Neural cell (in vitro differentiated cells): Measurements from ENCODE around the gene LRCOL1. TPM values are rescaled to one million over a fixed set of nuclear protein-coding genes. Genes with fewer than 3 reads are reported as not detected.

ENCODE experiments used
- H2AFZ ChIP-seq: fragments of 200-600, 300-800 bp; sonication (generic), shearing (Covaris generic); 2 replicates; pipeline ENCODE4 v1.6.0; 2014; ENCODE audit warnings: low read depth, mild to moderate bottlenecking, antibody characterized with exemption, low read length, moderate library complexity
- H3F3A ChIP-seq: fragments of 200-600 bp; shearing (Covaris generic); 2 replicates; pipeline ENCODE4 v1.6.1; 2016; ENCODE audit warnings: mild to moderate bottlenecking, moderate library complexity, mixed read lengths, antibody characterized with exemption, low read length; ENCODE audit not compliant: insufficient read depth, poor library complexity, severe bottlenecking
- H3K27ac ChIP-seq: fragments of 200-600, 300-800 bp; sonication (generic), shearing (Covaris generic); 2 replicates; pipeline ENCODE4 v1.5.1; 2014; ENCODE audit warnings: mild to moderate bottlenecking, low read length, moderate library complexity
- H3K27me3 ChIP-seq: fragments of 300-800, 200-600 bp; sonication (generic), shearing (Covaris generic); 2 replicates; pipeline ENCODE4 v1.6.0; 2014; ENCODE audit warnings: mild to moderate bottlenecking, low read depth, low read length, moderate library complexity; ENCODE audit not compliant: insufficient read depth
- H3K36me3 ChIP-seq: fragments of 300-800, 200-600 bp; sonication (generic), shearing (Covaris generic); 2 replicates; pipeline ENCODE4 v1.5.1; 2014; ENCODE audit warnings: mild to moderate bottlenecking, antibody characterized with exemption, low read length, moderate library complexity; ENCODE audit not compliant: insufficient read depth
- H3K4me2 ChIP-seq: fragments of 300-800, 200-600 bp; sonication (generic), shearing (Covaris generic); 2 replicates; pipeline ENCODE4 v1.6.0; 2014; ENCODE audit warnings: mild to moderate bottlenecking, low read length
- H3K4me3 ChIP-seq: fragments of 300-800, 200-600 bp; sonication (generic), shearing (Covaris generic); 2 replicates; pipeline ENCODE4 v1.5.1; 2014; ENCODE audit warnings: mild to moderate bottlenecking, low read length, moderate library complexity
- H3K79me2 ChIP-seq: fragments of 200-600 bp; shearing (Covaris generic); replicated peaks from 2 replicates; pipeline ENCODE4 v1.6.0; 2014; ENCODE audit warnings: mild to moderate bottlenecking, low read length, moderate library complexity; ENCODE audit not compliant: insufficient read depth
- H3K9ac ChIP-seq: fragments of 300-800, 200-600 bp; sonication (generic), shearing (Covaris generic); 2 replicates; pipeline ENCODE4 v1.6.1; 2016; ENCODE audit warnings: mild to moderate bottlenecking, low read length, mixed read lengths
- H3K9me2 ChIP-seq: fragments of 200-600 bp; shearing (Covaris generic); 2 replicates; pipeline ENCODE4 v1.6.1; 2016; ENCODE audit warnings: mild to moderate bottlenecking, low read length, mixed read lengths; ENCODE audit not compliant: insufficient read depth
- H3K9me3 ChIP-seq: fragments of 200-600, 300-800 bp; sonication (generic), shearing (Covaris generic); 2 replicates; pipeline ENCODE4 v1.6.1; 2016; ENCODE audit warnings: mild to moderate bottlenecking, mixed run types, low read length, moderate library complexity, mixed read lengths
- H4K20me1 ChIP-seq: fragments of 200-600 bp; shearing (Covaris generic); 2 replicates; pipeline ENCODE4 v1.6.1; 2016; ENCODE audit warnings: mild to moderate bottlenecking, mixed run types; ENCODE audit not compliant: insufficient read depth
- CTCF ChIP-seq: fragments of 450-650 bp; IDR thresholded peaks from 2 replicates; pipeline ENCODE4 v1.5.1; 2014; ENCODE audit warnings: antibody characterized with exemption, mild to moderate bottlenecking, moderate library complexity; ENCODE audit not compliant: poor library complexity, severe bottlenecking
- EP300 ChIP-seq: fragments of 450-650 bp; conservative IDR thresholded peaks from 2 replicates; pipeline ENCODE4 v1.6.1; 2014; ENCODE audit warnings: antibody characterized with exemption, mild to moderate bottlenecking, moderate library complexity; ENCODE audit not compliant: poor library complexity, severe bottlenecking
- EZH2 ChIP-seq: fragments of 200-600, 300-800 bp; shearing (Covaris generic), sonication (generic); IDR thresholded peaks from 2 replicates; pipeline ENCODE4 v1.6.1; 2014; ENCODE audit warnings: antibody characterized with exemption, low read length, borderline replicate concordance, mild to moderate bottlenecking; ENCODE audit not compliant: insufficient read depth, poor library complexity, severe bottlenecking
- MXI1 ChIP-seq: fragments of 450-650 bp; conservative IDR thresholded peaks from 2 replicates; pipeline ENCODE4 v1.6.1; 2014; ENCODE audit warnings: antibody characterized with exemption, mild to moderate bottlenecking; ENCODE audit not compliant: poor library complexity, severe bottlenecking
- POLR2AphosphoS5 ChIP-seq: IDR thresholded peaks from 2 replicates; pipeline ENCODE4 v1.6.1; 2012
- RAD21 ChIP-seq: fragments of 450-650 bp; conservative IDR thresholded peaks from 2 replicates; pipeline ENCODE4 v1.6.1; 2014; ENCODE audit warnings: antibody characterized with exemption, mild to moderate bottlenecking, moderate library complexity
- REST ChIP-seq: IDR thresholded peaks from 2 replicates; pipeline ENCODE4 v1.6.1; 2012; ENCODE audit warnings: borderline replicate concordance
- SMC3 ChIP-seq: fragments of 450-650 bp; conservative IDR thresholded peaks from 2 replicates; pipeline ENCODE4 v1.6.1; 2014; ENCODE audit warnings: antibody characterized with exemption, mild to moderate bottlenecking, moderate library complexity; ENCODE audit not compliant: poor library complexity
- TAF1 ChIP-seq: IDR thresholded peaks from 2 replicates; pipeline ENCODE4 v1.6.1; 2012; ENCODE audit warnings: low read depth
- polyA plus RNA-seq: library from polyadenylated mRNA; depleted of rRNA; stranded (reverse); fragments of >200 nt; gene quantifications from 2 replicates; pipeline ENCODE4 v1.2.3, GENCODE V29; 2014

LRCOL1 gene
- polyA plus RNA-seq, 1 donor from 2014 or later: not detected

- no peaks in the 10 kb centered on the region for H3K9me3 ChIP-seq
- no peak overlapping the region for H3K4me2 ChIP-seq
- H4K20me1 ChIP-seq: peaks cover 4% of the 10 kb centered on the region
- no peak overlapping the region for H3K4me3 ChIP-seq
- H3K9me2 ChIP-seq: no peaks in the 10 kb centered on the region
- H3K79me2 ChIP-seq: no peaks in the 10 kb centered on the region
- H3K9ac ChIP-seq: no peak overlapping the region
- H3F3A ChIP-seq: no peaks in the 10 kb centered on the region
- H3K27ac ChIP-seq: no peak overlapping the region
- no peaks in the 10 kb centered on the region for H3K36me3 ChIP-seq
- H3K27me3 ChIP-seq: no peaks in the 10 kb centered on the region
- H2AFZ ChIP-seq: no peak overlapping the region
- no peak for TF ChIP-seq MXI1
These were observed 38.8 kb downstream of the LRCOL1 start for GRCh38 chr12:132571598-132571997.

- Histone ChIP-seq H3K9me3 (no peaks in the 10 kb centered on the region), H3K27ac (no peak overlapping the region), H3F3A (no peaks in the 10 kb centered on the region), H3K79me2 (peaks cover 5% of the 10 kb centered on the region), H3K4me3 (no peak overlapping the region), H3K36me3 (no peaks in the 10 kb centered on the region), H3K4me2 (no peak overlapping the region), H3K9ac (no peak overlapping the region), H2AFZ (no peak overlapping the region), H3K9me2 (no peaks in the 10 kb centered on the region), H3K27me3 (no peaks in the 10 kb centered on the region), H4K20me1 (peaks cover 4% of the 10 kb centered on the region)
- TF ChIP-seq EZH2 (no peak), TAF1 (no peak), EP300 (no peak), SMC3 (no peak), RAD21 (no peak), CTCF (no peak), MXI1 (no peak), POLR2AphosphoS5 (no peak), REST (no peak)
These were observed 39.3 kb downstream of the LRCOL1 start for GRCh38 chr12:132571051-132571450.

- H3K79me2 ChIP-seq: peaks cover 8% of the 10 kb centered on the region
- H3K27ac ChIP-seq: no peak overlapping the region
- H3K9me3 ChIP-seq: no peaks in the 10 kb centered on the region
- no peaks in the 10 kb centered on the region for H3F3A ChIP-seq
- peaks cover 4% of the 10 kb centered on the region for H4K20me1 ChIP-seq
- H3K36me3 ChIP-seq: no peaks in the 10 kb centered on the region
- H3K9me2 ChIP-seq: no peaks in the 10 kb centered on the region
- no peak overlapping the region for H2AFZ ChIP-seq
- TF ChIP-seq EZH2: no peak
- TF ChIP-seq REST: no peak
- TF ChIP-seq RAD21: no peak
- no peaks in the 10 kb centered on the region for H3K27me3 ChIP-seq
- no peak overlapping the region for H3K4me2 ChIP-seq
- no peak overlapping the region for H3K4me3 ChIP-seq
- no peak overlapping the region for H3K9ac ChIP-seq
These were observed 39.7 kb downstream of the LRCOL1 start for GRCh38 chr12:132570635-132571034.
